GM18868 (cell line): ENCODE measurements around the gene NUDT12.

Experiments used
- ATAC-seq: cut with Tn5 transposase; IDR thresholded peaks from one replicate; pipeline ENCODE4 v1.9.1; 2021; ENCODE audit warnings: mild to moderate bottlenecking, moderate library complexity; ENCODE audit not compliant: unreplicated experiment

The NUDT12 gene

GRCh38 chr5:103541569-103541968 is 21.0 kb downstream of the NUDT12 start:
- no peak for ATAC-seq

- peak; percentile 51 for ATAC-seq
Measured at GRCh38 chr5:103541114-103541513, 21.5 kb downstream of the NUDT12 start.

- no peak for ATAC-seq
Measured at GRCh38 chr5:103539376-103540330, 22.9 kb downstream of the NUDT12 start.

DNA sequence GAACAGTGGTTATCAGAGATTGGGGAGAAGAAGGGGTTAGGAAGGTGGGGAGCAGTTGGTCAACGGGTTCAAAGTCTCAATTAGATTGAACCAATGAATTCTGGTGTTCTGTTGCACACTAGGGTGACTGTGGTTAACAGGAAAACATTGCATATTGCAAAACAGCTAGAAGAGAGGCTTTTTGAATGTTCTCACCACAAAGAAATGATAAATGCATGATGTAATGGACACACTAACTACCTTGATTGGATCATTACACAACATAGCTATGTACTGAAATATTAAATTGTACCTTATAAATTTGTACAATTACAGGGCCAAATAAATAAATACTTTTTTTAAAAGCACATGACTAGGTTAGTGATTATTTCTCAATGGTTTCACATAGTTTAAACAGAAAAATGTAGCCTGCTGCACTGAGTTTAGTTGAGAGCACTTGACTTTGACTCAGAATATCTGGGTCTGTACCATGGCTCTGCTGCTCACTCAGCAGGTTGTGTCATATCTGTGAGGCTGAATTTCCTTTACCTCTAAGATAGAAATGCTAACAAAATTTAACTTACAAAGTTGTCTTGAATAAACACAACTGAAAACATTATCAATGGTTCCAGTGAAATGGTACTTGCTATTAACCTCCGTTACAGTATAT is 30.4 kb downstream of the NUDT12 start:
- no peak for ATAC-seq

GRCh38 chr5:103526164-103526915 is 36.2 kb downstream of the NUDT12 start:
- no peak for ATAC-seq

DNA sequence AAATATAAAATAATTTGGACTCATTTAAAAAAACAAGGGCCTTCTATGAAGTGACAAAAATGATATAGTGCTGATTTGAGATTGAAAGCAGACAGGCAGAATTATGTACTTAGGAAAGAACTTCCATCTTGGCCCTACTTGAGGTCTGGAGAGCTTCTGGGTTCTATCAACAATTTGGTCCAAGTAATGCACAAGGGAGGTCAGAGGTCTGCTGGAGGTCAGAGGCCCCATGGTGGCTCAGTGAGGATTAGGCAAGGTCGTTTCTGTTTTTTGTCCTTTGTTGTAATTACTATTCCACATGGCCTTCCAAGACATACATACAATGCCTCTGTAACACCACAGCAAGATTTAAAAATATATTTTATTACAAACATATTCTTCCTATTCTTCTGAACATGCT is 37.2 kb downstream of the NUDT12 start:
- no peak for ATAC-seq

DNA sequence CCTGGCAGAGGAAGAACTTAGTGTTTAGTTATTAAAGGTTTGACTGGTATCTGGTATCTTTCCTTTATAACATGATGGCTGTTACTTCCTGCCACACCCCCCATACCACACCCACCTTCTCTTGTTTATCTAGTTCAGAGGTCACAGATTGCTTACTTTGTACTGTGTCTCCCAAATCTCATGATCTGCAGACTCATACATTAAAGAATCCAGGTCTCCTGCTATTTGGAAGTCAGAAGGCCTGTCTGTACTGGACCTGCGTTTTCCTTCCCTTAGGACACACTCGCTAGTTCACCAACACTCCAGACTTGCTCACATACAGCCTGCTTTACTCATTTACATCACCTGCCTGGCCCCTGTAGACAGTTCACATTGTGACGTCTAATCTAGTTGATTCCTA is 39.3 kb downstream of the NUDT12 start:
- no peak for ATAC-seq

- ATAC-seq: no peak
Measured at GRCh38 chr5:103522586-103522985, 40.0 kb downstream of the NUDT12 start.

GRCh38 chr5:103519550-103519949 is 43.0 kb downstream of the NUDT12 start:
- ATAC-seq: no peak

DNA sequence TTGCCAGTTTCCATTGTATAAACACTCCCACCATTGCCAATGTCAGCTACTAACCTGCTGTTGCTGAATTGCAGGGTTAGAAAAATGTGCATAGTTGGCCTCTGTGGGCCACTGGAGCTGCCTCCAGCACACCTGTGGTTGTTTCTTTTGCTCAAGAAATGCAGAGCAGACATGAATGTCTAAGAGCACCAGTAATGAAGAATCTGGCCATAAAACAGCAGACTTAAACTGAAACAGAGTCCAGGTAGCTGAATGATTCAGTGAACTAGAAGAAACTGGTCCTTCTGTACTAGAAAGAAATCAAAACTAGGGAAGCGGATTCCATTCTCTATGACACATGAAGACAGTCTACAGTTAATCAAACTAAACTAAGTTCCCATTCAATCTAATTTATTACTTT is 48.2 kb downstream of the NUDT12 start:
- no peak for ATAC-seq

GRCh38 chr5:103513701-103514100 is 48.9 kb downstream of the NUDT12 start:
- ATAC-seq: no peak

GRCh38 chr5:103512500-103512899 is 50.1 kb downstream of the NUDT12 start:
- no peak for ATAC-seq

- ATAC-seq: no peak
Measured at GRCh38 chr5:103511554-103511885, 51.1 kb downstream of the NUDT12 start.

DNA sequence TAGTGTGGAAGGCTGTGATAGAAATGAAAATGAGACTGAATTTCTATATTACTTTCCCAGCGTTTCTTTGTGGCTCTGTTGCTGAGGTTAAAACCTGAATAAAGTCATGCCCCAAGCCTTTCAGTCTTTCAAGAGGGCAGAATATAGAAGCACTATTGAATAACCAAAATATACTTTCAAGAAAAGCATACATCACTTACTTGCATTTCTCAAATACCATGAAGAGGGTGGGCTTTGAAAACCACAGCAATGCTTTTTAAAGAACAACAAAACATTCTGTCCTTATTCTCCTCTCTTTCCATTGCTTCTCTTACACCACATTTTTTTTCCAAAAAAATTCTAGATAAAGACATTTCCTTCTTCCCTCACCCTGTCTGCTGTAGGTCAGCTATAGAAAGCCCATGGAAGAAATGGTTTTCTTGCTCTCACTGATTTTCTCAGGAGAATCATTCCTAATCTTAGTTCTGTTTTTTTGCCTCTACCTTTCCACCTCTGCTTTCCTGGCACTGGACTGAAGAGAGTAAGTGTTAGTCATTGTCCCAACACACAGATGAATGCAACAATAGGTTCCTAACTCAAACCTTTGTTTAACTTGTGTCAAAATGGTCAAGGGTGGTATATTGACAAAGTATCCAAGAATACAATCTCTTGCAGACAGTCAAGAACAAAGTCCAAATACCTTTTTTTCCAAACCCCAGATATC is 51.6 kb downstream of the NUDT12 start:
- no peak for ATAC-seq

- no peak for ATAC-seq
Measured at GRCh38 chr5:103505581-103506305, 56.8 kb downstream of the NUDT12 start.

DNA sequence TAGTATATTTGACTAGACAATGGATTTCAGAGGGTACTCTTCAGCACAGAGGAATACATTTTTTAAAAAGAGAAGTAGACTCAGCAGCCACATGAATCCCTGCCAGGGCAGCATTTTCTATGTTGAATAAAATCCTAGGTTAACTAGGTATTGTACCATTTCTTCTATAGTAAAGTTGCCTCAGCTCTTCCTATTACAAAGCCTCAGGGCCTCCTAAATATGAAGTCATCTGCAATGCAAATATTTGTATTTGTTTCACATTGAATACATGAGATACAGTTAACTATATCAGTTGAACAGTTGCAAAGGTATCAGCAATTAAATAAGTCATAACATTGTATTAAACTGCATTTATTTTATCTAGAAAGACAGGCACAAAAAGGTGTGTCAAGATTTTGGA is 59.5 kb downstream of the NUDT12 start:
- no peak for ATAC-seq

DNA sequence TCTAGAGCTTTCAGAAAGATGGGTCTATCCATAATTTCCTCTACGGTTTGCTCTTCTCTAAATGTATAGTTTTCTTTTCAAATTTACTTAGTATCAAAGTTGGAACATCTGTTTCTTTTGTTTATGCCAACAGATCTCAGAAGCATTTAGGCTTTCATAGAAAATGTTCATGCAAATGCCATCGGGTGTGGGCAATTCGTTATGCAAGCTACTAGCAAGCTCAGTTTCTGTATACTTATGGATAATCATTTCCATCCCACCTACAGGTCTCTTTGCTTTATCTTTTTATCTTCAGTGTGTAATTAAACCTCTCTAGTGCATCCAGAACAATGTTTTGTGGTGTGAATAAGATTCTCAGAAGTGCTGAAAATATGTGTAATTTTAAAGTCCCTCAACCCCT is 59.9 kb downstream of the NUDT12 start:
- ATAC-seq: no peak
